Stimulated activated CD4-positive, alpha-beta T cell treated with anti-CD3 and anti-CD28 coated beads, TNF-alpha, amount 100 ng/mL, for 48 hours (primary cell): ENCODE data around the gene RASGRF1.

Experiments
- DNase-seq, 3 donors: peaks; one replicate each; pipeline ENCODE4 v3.0.0-alpha.2; 2020; ENCODE audit warnings: low read depth in 3 of 3

Gene RASGRF1

DNA sequence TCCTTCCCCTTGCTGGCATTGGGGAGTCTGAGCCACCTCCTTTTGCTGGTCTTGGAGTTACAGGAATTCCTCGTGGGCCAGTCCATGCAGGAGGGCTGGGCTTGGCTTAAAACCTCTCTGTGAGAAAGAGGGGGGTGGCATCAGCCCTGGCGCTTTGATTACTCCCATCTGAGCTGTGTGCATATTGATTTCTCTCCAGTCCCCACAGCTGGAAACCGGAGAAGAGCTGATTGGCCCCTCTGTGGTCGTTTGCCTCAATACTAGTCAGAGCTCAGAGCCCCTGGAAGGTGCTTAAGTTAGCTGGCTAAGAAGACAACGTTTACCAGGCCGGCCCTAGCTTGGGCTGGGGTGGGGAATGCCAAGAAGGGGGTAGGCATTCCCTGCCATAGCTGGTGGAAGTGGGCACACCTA, 4.0 kb upstream of the RASGRF1 start:
- DNase-seq = no peak

DNA sequence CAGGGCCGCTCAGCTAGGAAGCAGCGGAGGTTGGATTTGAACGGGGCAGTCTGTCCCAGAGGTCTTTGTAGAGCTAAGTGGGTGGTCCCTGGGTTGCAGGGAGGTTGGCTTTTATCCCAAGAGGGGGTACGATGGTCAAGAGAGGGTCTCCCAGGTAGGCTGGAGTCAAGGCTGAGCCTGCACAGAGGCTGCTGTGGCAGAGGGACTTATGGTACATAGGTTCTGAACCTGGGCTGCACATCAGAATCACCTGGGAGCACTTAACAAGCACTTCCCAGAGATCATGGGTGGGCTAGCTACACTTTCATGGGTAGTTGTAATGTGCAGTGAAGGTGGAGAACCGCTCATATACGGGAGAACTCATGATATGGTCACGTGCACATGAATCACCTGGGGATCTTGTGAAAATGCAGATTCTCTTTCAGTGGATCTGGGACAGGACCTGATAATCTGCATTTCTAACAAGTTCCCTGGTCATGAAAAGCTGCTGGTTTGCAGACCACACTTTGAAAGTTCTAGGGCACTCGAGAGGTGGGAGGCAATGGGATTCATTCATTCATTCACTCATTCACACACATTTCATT, 2.9 kb upstream of the RASGRF1 start:
- DNase-seq = no peak

DNA sequence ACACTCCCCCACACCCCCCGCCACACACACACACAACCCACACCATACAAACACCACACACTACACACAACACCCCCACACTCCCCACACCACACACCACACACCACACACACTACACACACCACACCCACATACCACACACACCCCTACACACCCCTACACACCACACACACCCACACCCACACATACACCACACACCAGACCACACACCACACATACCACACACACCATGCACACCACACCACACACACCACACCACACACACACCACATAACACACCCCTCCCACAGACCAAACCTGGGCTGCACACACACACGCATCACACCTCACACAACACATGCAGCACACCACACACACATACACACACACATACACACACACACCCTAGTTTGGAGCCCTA, 1.8 kb upstream of the RASGRF1 start:
- DNase-seq = no peak

DNA sequence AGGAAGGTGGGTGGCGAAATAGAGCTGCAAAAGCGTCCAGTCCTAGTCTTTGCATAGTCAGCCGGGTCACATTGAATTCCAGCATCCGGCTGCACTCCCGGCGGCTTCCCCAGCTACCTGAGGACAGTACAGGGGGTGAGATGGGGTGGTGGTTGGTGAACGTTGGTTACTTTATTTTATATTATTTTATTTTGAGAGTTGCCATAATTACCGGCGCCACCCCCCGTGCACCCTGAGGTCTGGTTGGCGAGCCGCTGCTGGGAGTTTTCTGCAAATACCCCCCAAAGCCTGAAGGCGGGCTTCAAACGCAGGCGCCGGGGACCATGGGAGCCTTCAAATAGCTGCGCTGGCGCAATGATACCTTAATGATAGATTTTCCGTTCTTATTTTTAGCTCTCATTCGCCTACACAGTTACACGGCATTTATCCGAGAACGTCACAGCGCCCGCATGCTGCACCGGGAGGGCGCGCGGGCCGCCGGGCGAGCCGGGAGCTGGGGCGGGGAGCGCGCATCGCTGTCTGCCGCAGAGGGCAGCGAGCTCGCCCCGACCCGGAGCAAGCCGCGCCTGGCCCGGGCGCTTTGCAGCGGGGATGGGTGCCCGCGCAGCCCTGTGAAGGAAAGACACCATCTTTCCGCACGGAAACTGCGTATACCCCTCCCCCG, 756 bp upstream of the RASGRF1 start:
- peak in 2 of 3 donors; percentile 7 to 18 for DNase-seq

DNA sequence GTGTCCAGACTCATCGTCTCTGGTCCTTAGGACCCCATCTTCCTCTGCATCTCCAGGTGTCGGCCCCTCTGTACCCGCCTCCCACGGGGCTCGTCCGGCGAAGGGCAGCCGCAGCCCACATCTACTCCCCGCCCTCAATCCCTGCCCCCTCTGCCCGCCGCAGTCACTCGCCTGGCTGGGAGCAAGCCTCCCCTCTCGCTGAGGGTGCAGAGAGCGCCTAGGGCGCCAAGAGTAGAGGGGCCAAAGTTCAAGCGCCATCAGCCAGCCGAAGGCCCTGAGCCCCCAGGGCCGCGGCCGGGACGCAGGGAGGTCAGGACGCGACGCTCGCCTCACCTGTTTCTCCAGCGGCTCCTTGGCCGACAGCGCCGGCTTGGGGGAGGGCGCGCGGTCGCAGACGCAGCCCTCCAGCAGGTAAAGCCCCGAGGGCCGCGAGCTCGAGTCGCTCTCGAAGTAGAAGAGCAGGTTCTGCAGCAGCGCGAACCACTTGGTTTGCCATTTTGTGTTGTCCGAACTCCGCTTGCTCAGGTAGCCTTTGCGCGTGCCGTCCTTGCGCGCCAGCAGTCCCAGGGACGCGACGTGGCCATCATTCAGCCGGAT, 592 bp downstream of the RASGRF1 start:
- no peak for DNase-seq

DNA sequence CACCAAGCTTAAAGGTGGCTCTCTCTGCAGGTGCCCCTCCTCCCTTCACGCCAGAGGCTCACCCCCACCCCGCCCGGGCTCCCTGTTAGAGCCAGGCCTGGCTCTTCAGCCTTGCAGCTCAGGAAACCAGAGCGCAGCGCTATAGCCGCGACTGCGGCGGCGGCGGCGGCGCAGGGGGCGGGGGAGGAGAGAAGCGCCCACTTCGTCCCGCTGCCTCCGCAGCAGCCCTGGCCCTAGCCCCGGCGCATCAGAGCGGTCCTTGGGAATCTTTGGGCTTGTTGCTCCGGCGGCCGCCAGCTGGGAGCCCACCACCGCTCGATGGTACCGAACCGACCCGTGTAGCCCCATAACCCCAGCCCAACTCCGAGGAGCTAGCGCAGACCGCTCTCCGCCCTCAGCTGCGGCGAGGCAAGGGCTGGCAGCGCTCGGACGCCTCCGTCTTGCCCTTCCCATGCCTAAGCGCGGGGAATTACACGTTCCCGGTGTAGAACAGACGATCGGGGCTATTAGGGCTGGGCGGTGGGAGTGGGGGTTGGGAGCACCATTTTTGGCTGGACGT, 1.2 kb downstream of the RASGRF1 start:
- no peak for DNase-seq

DNA sequence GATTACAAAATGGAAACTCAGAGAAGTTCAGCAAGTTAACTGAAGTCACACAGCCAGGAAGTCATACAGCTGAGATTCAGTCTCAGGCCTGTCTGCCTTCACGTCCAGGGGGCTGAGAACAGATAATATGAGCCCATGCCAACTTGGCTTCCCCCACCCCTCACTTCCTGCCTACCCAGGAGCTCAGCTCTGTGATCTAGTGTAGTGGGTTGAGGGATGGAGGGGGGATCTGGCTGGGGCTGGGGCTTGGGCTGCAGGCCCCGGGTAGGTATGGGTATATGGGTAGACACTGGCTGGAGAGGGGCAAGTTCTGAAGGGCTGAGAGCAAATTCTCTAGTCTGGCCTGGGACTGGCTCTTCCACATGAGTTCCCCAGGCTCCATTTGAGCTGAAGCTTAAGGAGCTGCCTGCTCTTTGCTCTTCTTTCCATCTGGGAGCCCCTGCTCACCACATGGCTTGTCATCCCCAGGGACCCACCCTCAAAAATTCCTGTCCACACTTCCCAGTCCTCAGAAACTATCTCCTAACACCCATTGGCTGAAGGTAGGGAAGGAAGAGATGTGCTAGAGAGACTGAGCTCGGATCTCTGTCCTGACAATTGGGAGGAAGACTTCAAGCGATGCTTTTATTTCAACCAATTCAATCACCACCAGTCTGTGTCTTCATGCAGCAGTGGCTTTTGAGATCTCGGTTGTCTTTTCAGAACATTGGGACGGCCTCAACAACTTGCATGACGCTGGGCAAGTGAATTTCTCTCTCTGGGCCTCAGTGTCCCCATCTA, 2.0 kb downstream of the RASGRF1 start:
- DNase-seq = no peak

DNA sequence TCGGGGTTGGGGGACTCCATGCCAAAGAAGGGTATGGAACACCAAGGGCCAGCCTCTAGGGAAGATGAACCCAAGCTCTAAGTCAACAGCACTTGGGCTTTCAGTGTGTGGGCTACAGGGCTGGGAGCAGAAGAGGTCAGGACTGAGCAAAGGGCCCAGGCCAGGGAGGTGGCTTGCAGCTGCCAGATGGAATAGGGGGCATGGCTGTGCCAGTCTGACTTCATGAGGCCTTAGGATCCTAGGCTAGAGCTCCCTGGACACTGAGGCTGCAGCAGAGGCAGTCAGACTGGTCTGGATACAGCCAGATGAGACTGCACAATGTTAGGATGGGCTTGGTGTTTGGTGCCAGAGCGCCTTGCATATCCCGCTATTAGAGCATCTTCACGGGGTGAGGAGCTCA, 3.8 kb downstream of the RASGRF1 start:
- no peak for DNase-seq

DNA sequence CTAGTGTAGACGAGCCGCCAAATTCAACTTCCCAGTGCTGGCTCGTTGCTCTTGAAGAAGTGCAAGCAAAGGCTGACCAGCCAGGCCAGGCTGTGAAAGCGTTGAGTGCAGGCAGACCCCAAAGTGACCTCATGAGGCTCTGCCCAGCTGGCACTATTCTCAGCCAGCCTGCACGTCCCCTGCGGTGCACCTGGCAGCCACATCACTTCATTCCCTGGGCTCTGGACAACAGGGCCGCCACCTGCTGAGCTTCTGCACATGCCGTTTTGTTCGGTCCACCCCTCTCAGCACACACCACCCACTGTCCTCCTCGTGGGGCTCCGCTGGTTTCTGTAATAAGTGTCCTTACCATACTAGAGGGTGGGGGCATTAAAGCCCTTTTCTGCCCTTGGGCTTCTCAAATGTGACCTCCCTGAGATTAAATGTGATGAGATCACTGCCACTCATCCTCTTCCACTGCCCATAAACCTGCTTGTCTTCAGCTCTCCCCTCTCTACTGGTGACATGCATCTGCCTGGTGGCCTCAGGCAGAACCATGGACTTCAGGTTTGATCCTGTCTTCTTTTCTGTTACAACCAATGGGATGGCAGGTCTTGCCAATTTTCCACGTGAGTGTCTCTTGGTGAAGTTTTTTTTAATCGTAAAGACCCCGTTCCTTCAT, 6.1 kb downstream of the RASGRF1 start:
- no peak for DNase-seq

DNA sequence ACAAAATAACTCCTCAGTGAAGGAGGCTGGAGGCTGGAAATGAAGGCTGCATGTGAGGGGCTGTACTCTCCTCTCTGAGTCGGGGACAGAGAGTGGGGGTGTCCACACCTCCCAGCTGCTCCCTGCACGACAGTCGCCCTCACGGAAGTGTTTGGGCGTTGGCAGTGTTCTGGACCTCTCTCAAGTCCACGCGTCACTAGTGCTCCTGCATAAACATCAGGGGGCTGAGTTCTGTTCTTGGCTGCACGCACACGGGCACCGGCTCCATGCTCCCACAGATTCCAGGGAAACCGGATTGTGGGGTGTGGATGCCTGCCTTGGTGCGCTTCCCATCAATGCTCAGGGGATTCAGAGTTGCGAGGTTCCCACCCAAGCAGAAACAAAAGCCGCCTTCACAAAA, 7.4 kb downstream of the RASGRF1 start:
- DNase-seq = no peak

DNA sequence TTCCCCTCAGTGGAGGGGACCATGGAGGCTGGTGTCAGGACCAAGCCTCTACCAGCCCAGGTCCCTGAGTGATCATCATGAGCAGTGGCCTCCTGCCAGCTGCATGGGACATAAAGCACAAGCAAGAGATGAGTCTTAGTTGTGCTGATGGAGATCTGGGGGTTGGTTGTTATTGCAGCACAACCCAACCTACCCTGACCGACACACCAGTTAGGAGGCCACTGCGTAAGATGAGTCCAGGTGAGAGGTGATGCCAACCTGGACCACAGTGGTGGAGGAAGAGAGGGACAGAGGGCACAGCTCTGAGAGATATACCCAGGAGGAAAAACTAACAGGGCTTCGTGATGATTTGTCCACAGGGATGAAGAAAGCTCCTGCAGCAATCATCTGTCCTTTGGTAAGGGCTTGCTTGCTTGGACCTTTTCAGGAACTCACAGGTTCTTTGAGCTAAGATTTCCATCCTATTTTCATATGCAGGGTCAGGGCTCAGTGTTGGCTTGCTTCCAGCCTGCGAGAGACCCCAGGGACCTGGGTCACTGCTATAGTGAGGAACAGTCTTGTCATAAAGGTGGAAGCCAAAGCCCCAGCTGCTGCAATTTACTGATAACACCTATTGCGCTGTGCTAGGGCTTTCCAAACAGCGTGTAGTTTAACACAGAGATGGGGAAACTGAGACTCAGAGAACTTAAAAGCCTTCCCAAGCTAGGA, 8.1 kb downstream of the RASGRF1 start:
- no peak for DNase-seq

DNA sequence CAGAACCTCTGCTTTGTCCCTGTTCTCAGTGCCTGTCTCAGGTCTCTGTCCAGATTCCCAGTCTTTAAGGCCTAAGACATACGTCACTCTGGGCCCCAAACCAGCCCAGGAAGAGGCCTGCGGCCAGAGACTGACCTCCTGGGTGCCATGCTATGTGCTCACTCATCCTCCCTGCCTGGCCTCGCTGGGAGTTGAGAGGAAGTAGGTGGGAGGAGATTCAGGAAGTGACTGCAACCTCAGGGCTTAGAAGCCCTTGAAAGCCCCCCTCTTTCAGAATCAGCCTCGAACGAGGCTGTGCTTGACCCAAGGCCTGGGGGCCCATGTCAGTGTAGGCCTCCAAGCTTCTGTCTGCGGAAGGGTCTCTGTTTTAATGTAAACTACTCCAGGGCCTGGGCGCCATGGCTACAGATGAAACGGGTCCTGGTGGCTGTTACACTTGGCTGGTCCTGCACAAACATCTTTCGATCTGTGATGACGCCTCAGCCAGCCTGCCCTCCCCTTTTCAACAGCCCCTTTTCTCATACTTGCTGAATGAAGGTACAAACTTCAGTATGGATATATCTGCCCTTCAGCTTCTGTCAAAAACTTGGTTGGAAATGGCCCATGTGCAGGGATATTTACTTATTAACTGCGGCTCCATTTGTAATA, 11.7 kb downstream of the RASGRF1 start:
- no peak for DNase-seq

DNA sequence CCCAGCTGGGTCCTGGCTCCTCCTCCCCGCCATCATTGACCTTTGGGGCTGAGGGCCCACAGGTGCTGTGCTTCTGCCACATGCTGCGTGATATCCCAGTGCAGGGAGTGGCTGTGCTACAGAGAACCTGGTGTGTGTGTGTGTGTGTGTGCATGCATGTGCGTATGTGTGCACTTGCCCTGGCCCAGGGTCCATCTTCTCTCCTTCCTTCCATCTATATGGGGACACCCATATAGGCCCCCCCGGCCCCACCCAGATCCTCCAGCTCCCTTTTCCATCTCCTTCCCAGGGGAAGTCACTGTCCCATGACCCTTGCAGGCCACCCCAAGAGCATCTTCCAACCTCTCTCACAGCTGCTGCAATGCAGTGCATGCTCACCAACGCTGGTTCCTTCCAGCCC, 12.6 kb downstream of the RASGRF1 start:
- no peak for DNase-seq

DNA sequence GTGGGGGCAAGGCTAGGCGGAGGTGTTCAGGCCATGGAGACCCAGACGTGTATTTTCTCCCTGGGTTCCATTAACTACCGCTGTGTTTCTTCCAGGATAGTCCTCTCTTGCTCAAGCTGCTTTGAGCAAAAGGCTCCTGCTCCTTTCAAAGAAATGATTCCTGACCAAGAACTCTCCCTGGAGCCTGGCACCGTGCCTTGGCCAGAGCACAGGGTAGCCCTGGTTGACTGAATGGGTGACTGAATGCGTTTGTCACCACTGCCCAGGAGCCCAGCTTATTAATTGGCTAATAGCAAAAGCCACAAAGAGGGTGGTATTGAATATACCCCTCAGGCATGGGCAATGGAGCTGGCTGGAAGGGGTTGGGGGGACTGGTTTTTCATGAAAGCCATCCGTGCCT, 13.9 kb downstream of the RASGRF1 start:
- DNase-seq = no peak

DNA sequence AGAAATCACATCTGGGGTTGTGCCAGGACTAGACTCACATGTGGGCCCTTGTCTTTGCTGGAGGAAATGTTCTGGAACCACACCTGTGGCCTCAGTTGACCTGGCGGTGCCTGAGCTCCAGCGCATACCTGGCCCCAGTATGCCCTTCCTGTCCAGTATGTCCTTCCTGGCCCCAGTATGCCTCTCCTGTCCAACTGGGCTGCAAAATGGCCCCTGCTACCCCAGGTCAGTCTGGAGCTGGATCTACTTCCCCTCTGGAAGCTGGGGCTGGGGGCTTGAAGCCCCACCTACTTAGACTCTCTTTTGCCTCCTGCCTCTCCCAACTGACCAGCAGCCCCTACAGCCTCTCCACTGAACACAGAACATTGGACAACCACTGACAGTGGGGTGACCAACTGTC, 15.3 kb downstream of the RASGRF1 start:
- DNase-seq = no peak

DNA sequence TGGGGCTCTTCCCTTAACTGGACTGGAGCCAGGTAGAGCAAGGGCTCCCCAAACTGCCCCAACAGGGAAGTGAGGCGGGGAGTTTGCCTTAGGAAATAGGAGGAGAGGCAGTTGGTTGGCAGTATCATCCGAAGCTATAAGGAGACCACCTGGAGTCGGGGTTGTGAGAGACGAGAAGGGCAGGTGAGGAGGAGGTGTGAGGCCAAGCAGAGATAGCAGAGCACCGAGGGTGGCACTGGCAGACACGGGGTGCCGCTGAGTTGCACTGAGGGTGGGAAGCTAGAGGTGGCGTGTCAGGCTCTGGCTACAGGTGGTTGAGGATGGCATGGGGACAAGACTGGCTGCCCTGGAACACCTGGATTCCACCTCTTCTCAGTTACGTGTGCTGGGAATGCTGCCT, 17.2 kb downstream of the RASGRF1 start:
- DNase-seq = no peak

DNA sequence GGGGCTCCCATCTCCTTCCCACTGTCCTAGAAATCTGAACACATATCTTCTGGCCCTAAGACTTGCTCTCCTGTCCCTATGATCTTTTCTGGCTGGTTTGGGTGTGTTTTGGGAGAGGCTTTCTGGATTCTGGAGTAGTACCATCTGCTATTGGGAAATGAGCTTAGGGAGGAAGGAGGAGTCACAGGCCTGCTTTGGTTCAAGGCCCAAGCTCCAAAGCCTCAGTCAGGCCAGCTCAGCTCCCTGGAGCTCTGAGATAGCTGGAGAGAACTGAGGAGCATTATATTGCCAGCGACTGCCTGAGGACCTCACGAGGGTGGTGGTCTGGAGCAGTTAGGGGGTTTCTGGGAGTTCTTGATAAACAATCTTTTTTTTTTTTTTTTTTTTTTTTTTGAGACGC, 18.7 kb downstream of the RASGRF1 start:
- no peak for DNase-seq

DNA sequence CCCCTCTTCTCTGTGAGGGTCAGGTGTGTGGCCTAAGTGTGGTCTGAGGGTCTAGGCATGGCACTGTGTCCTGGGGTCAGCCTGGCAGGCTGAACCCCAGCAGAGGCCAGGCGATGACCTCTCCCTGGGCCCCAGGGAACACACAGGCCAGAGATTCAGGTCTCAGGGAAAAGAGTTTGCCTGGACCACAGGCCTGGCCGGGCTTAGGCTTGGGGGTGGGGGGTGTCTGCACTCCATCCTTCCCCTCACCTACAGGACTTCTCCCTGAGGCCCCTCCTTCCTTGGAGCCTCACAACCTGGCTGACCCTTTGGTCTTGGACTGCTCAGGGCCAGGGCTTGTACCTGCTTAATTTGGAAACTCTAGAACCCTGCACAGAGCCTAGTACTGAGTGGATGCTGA, 21.8 kb downstream of the RASGRF1 start:
- DNase-seq = no peak

DNA sequence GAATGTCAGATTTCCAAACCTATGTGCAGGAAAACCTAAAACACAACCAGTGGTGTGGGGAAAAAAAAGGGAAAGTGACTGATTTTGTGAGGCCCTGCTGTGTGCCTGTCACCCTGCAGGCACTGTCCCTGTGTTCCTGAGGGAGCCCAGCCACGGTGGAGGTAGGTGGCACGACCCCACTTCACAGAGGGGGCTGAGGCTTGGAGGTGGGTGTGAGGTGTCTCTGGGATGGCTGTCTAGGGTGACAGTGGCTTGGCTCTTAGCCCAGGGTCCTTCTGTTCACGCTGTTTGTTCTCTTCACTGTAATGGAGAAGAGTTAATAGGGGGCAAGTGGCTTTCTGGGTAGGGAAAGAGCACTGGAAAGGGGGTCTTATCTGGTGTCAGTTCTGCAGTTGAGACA, 22.6 kb downstream of the RASGRF1 start:
- no peak for DNase-seq

DNA sequence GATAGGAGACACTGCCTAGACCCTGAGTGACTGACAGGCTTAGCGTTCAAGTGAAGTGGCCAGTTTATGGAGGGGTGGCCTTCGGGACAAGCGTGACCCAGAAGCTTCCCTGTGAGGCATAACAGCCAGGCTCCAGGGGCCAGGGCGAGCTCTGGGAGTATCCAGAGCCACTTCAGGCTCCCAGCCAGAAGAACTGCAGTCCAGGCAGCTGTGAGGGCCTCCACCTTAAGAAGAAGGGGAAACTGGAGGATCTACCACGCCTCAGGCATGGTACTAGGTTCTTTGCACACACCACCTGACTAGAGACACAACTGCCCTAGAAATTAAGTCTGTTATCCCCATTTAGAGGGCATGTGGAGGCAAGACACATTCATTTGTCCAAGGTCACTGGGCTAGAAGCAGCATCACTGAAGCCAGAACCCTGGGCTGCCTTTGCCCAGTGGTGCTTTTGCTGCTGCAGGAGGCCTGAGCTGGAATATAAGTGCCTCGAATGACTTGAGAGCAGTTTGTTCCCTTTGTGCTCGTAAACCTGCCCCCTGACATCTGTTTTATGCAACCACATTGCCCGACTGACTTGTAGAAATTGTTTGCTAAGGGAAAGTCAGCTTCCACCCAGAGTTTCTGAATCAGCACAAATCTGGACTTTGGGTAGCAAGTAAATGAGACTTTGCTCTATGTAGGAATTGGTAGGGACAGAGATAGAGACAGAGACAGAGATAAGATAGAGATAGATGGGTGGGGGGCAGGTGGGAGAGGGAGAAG, 23.3 kb downstream of the RASGRF1 start:
- no peak for DNase-seq
